ENCODE measurements around the gene VPS13D. TPM values are rescaled to one million over a fixed set of nuclear protein-coding genes. Genes with fewer than 3 reads are reported as not detected.
A peak's percentile ranks its signal among the peaks of the same experiment; 100 is the strongest.

VPS13D gene
- total RNA-seq, 1 experiment from 2014 or later, result 20.2 TPM

- H3K27ac Mint-ChIP-seq, result peak overlapping the region in 1 of 3 experiments; percentile 16; a peak in 1 of 7 replicates
- no CpG with 5 or more reads among the region's 5 CpGs for WGBS (ENCODE audit: extremely low coverage, insufficient read length, low lambda C conversion rate)
Observed at GRCh38 chr1:12439073-12439472, 209.2 kb downstream of the VPS13D start.

More at GRCh38 chr1:12439073-12439472, 209.2 kb downstream of the VPS13D start:
- Histone ChIP-seq H3K4me1 (ENCODE audit: insufficient read depth, low read length) (no peaks in the 10 kb centered on the region), H3T11ph (ENCODE audit: low read length) (no peak overlapping the region), H3K27me3 (ENCODE audit: insufficient read depth, low read length) (no peaks in the 10 kb centered on the region), H4K91ac (ENCODE audit: insufficient read length, low read depth, low read length) (no peak overlapping the region), H2BK20ac (ENCODE audit: low read depth, low read length, poor library complexity, severe bottlenecking) (no peak overlapping the region), H2BK15ac (ENCODE audit: low read depth, low read length) (no peak overlapping the region), H2BK120ac (ENCODE audit: low read depth, low read length, poor library complexity, severe bottlenecking) (no peak overlapping the region), H3K79me1 (ENCODE audit: insufficient read depth, low read depth, low read length, poor library complexity, severe bottlenecking) (no peaks in the 10 kb centered on the region), H3K14ac (ENCODE audit: insufficient read depth, low read length) (no peak overlapping the region), H2BK5ac (ENCODE audit: insufficient read length, low read length) (no peak overlapping the region), H3K4ac (ENCODE audit: low read depth, low read length) (no peak overlapping the region), H2AFZ (ENCODE audit: low read length) (no peak overlapping the region), H3K9me3 (ENCODE audit: control insufficient read depth, low read depth, low read length) (no peaks in the 10 kb centered on the region), H3K9ac (ENCODE audit: extremely low read depth, insufficient read length, low read length) (no peak overlapping the region), H3K23me2 (ENCODE audit: insufficient read length, low read depth, low read length, poor library complexity, severe bottlenecking) (no peaks in the 10 kb centered on the region), H3K79me2 (ENCODE audit: insufficient read depth, low read length) (no peaks in the 10 kb centered on the region), H4K8ac (replicated peaks; ENCODE audit: insufficient read length, low read depth, low read length) (no peak overlapping the region), H3K4me2 (ENCODE audit: insufficient read depth, insufficient read length, low read length) (no peak overlapping the region), H2AK5ac (ENCODE audit: insufficient read length, low read length) (no peak overlapping the region), H3K18ac (ENCODE audit: insufficient read length, low read depth, low read length) (no peak overlapping the region), H3K27ac (ENCODE audit: insufficient read length, low read depth, low read length) (no peak overlapping the region), H3K23ac (ENCODE audit: insufficient read length, low read depth, low read length) (no peak overlapping the region), H4K20me1 (ENCODE audit: control insufficient read depth, insufficient read depth, insufficient read length) (no peaks in the 10 kb centered on the region), H4K5ac (ENCODE audit: insufficient read length, low read depth, low read length) (no peak overlapping the region), H2BK12ac (ENCODE audit: insufficient read length, low read depth, low read length) (no peak overlapping the region), H3K56ac (ENCODE audit: insufficient read length, low read depth, low read length) (no peak overlapping the region)
- no peak overlapping the region for H3K4me3 Mint-ChIP-seq
- no peak for DNase-seq
- TF ChIP-seq CTCF (conservative IDR thresholded peaks at IDR 0.05), result no peak
- H3K36me3 Mint-ChIP-seq (ENCODE audit: insufficient read depth in 1 of 3, low read depth in 3 of 3), result peaks cover 2 to 16% (median 3%) of the 10 kb centered on the region in 3 experiments; a peak in 5 of 7 replicates
- no peaks in the 10 kb centered on the region for H3K9me3 Mint-ChIP-seq
- peaks cover 11 to 18% of the 10 kb centered on the region in 2 experiments for H3K4me1 Mint-ChIP-seq
- no peaks in the 10 kb centered on the region for H3K27me3 Mint-ChIP-seq (ENCODE audit: low read depth)

Data from H9 (cell line).